Cardiac fibroblast (primary cell): Measurements from ENCODE around the gene VPS33A.
A peak's percentile ranks its signal among the peaks of the same experiment; 100 is the strongest.
"Not testable (repeated sequence)": the region's sequence is repeated elsewhere in the genome, so short reads cannot be mapped to it uniquely, and the experiment has no call there.

Source experiments
- DNase-seq, 2 donors: peaks; one replicate each; pipeline versions ENCODE4 v3.0.0 to v3.0.0-alpha.2; 2010; ENCODE audit warnings: low read depth in 2 of 2
- H3K4me3 ChIP-seq, 2 donors: replicated peaks in 1 of 2; 1 replicate in 1 of 2; 2 replicates in 1 of 2; pipeline ENCODE4 v1.5.1; 2011; ENCODE audit warnings: low read depth in 2 of 2, low read length in 2 of 2, mild to moderate bottlenecking in 2 of 2, moderate library complexity in 1 of 2
- TF ChIP-seq, protein P1 (sequence below): IDR thresholded peaks from one replicate; pipeline ENCODE4 v1.5.1; 2011; ENCODE audit warnings: low read depth, mild to moderate bottlenecking, low read length, inconsistent platforms

VPS33A gene

DNA sequence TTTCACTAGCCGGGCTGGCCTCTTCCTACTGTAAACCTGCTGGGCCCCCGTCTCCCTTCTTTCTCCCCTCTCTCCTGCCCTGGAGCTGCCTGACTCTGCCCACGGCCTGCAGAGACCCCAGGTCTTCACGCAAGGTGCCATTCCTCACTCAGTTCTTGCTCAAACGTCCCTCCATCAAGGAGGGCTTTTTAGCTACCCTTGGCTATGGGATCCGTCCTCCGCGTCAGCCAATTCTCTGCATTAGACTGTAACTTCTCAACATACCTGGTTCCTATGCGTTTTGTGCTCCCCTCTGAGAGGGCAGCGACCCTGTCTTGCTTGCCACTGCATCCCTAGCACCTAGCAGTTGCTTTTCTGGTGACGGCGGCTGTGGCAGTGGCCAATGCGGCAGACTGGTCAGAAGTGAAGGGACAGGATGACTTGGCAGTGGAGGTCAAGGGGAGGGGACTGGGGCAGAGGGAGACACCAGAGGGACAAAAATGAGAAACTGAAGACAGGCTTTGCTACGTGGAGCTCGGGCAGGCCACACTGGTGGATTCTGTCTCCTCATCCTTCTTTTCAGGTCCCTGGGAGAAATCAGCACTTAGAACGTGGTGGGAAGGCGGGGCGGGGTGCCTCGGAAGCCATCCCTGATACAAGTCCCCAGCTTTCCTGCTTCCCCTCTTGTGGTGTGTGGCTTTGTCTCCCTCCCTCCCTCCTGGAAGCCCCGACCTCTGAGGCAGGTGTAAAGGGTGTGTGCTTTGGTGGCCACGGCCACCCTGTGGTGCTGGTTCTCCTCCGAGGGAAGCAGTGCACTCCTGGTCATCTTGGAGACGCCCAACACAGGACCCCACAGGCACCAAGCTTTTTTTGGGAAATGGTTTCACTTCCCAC lies 61.0 kb downstream of the VPS33A start:
- no peak overlapping the region for H3K4me3 ChIP-seq
- no peak for DNase-seq
- TF ChIP-seq, protein P1, sequence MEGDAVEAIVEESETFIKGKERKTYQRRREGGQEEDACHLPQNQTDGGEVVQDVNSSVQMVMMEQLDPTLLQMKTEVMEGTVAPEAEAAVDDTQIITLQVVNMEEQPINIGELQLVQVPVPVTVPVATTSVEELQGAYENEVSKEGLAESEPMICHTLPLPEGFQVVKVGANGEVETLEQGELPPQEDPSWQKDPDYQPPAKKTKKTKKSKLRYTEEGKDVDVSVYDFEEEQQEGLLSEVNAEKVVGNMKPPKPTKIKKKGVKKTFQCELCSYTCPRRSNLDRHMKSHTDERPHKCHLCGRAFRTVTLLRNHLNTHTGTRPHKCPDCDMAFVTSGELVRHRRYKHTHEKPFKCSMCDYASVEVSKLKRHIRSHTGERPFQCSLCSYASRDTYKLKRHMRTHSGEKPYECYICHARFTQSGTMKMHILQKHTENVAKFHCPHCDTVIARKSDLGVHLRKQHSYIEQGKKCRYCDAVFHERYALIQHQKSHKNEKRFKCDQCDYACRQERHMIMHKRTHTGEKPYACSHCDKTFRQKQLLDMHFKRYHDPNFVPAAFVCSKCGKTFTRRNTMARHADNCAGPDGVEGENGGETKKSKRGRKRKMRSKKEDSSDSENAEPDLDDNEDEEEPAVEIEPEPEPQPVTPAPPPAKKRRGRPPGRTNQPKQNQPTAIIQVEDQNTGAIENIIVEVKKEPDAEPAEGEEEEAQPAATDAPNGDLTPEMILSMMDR = no peak

DNA sequence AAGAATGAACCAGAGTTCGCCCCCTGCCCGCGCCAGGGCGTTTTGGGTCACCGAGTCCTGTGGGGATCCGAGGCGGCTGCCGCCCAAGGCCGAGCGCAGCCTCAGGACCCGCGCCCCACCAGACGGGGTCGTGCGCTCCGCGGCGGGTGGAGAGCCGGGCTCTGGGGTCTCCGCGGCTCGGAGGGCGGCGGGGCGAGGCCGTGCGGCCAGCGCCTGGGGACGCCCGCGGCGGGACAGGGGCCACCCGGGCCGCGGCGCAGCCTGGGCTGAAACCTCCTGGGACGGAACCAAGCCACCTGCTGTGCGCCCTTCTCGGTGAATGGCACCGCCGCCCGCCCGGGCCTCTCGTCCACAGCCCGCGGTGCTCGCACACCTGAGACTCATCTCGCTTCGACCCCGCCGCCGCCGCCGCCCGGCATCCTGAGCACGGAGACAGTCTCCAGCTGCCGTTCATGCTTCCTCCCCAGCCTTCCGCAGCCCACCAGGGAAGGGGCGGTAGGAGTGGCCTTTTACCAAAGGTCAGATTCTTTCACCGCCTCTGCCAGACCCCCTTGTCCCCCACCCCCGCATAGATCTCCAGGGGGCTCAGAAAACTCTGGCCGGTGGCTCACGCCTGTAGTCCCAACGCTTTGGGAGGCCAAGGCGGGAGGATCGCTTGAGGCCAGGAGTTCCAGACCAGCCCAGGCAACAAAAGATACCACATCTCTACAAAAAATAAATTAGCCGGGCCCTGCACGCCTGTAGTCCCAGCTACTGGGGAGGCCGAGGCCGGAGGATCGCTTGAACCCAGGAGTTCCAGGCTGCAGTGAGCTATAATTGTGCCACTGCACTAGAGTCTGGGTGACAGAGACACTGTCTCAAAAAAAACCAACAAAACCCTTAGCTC lies 61.9 kb downstream of the VPS33A start:
- peak overlapping the region; percentile 26 to 60 for H3K4me3 ChIP-seq
- DNase-seq = no peak
- TF ChIP-seq, protein P1 = no peak

DNA sequence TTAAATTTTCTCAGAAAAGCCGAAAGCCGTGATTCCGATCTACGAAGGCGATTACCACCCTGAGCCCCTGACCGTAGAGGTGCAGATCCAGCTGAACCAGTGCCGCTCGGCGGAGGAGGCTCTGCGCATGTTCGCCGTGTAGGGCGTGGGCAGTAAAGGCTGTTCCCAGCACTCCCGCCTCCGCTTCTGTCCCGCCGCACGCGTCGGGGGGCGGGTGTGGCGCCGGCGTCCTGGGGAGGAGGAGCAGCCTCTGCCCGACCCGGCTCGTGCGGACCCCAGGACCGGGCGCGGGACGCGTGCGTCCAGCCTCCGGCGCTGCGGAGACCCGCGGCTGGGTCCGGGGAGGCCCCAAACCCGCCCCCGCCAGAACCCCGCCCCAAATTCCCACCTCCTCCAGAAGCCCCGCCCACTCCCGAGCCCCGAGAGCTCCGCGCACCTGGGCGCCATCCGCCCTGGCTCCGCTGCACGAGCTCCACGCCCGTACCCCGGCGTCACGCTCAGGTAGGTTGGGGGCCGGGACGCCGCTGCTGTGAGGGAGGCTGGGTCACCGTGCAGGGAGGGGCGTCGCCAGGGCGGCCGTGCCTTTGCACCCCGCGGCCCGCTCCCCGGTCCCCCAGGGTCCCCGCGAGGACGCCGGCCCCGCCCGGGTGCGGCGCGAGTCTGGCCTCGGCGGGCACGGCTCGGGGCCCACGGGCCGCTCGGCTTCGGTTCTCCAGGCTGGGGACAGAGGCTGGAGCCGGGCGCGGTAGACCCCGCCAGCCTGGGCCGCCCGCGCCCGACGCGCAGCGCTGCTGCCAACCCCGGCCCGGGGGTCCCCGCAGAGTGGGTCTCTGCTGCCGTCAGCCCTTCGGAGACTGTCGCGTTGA lies 62.8 kb downstream of the VPS33A start, which contains the start of gene B3GNT4:
Gene B3GNT4 (plus strand): TSS at position 409 of the 866 bp plus-strand sequence. CDS start 910 bp downstream, outside the sequence.
- TF ChIP-seq, protein P1 = no peak
- peak; percentile 41 to 51 for DNase-seq
- peak within 1 kb of the TSS; percentile 55 to 60 for H3K4me3 ChIP-seq

DNA sequence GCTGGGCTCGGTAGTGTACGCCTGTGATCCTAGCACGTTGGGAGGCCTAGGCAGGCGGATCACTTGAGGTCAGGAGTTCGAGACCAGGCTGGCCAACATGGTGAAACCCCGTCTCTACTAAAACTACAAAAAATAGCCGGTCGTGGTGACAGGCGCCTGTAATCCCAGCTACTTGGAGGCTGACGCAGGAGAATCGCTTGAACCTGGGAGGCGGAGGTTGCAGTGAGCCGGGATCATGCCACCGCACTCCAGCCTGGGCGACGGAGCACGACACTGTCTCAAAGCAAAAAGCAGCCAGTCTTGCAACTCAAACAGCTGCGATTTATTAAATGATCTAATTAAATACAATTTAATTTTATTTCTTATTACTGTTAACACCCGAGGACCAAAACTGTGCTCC lies 63.5 kb downstream of the VPS33A start:
- DNase-seq = not testable (repeated sequence)

DNA sequence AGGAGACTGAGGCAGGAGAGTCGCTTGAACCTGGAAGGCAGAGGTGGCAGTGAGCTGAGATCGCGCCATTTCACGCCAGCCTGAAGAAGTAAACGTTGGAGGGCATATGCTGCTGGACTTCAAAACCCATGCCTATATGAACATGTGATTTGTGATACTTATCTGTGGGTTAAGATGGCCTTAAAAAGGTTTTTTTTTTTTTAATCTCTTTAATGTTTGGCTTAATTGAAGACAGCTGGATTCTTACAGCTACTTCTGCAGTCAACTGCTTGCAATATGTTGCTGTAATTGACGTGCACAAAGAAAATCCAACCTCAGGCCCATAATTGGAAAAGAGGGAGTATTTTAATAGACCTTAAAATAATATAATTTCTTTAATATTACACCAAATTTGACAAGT lies 64.3 kb downstream of the VPS33A start:
- TF ChIP-seq, protein P1 = no peak
- no peak for DNase-seq
- no peak overlapping the region for H3K4me3 ChIP-seq

More for the DNA sequence above, 63.5 kb downstream of the VPS33A start:
- H3K4me3 ChIP-seq = peak overlapping the region; percentile 55 to 60

DNA sequence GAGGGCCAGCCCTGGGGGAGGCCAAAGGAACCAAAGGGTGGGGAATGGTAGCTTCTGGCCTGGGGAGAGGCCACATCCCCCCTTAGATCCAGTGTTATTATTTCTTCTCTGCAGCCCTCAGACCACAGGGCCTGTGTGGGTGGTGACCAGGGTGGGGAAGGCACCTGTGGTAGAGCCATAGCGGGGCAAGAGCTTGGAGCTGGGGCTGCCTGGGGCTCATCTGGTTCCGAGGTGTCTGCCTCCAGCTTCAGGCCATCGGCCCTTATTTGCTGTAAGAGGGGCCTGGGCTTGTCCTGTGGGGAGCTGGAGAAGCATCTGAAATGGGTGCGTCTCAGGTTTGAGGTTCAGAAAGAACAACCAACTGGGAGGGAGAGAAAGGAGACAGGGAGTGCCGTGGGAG lies 64.9 kb downstream of the VPS33A start:
- DNase-seq = no peak
- TF ChIP-seq, protein P1 = no peak
- no peak overlapping the region for H3K4me3 ChIP-seq
